ENCODE measurements around the gene PXMP2. TPM values are rescaled to one million over a fixed set of nuclear protein-coding genes. Genes with fewer than 3 reads are reported as not detected.

Gene PXMP2
- total and polyA plus RNA-seq, 2 of the 8 experiments (the other 6 are each of a cell fraction or from before 2014, with no cell fraction given) = 13.8 to 15.1 TPM

DNA sequence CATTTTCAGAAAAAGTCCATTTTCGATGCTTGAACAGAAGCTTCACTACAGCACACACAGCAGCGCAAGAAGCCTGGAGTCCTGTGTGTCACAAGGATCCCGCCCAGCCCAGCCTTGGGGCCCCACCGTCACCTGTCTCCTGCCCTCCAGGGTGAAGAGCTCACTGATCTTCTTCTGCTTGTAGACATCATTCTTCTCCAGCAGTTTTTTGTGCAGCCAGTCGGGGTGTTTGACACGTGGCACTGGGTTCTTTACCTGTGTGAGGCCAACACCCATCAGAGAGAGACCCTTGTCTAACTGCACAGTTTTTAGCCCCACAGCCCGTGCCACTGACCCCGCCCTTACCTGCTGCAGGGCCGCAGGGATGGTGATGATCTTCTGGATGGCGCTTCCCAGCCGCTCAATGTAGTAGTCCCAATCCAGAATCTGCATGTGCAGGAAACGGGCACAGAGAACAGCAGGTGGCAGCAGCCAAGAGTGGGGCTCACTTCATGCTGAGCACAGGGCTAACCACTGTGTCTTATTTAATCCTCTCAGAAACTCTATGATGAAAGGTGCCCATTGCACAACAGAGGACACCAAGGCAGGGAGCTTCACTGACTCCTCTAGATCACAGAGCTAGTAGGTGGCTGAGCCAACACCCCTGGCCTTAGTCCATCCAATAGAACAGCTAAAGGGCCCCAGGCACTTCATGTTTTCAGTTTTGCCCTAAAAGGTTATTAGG lies 30.2 kb upstream of the PXMP2 start:
- H3K36me3 ChIP-seq (ENCODE audit: control insufficient read depth in 2 of 4, insufficient read depth in 4 of 4, low read length in 3 of 4) = peaks cover 42 to 86% (median 73%) of the 10 kb centered on the region in 4 experiments
- TF ChIP-seq CHD2 (IDR thresholded peaks at IDR 0.05; ENCODE audit: low read length) (no peak), HDAC2 (IDR thresholded peaks at IDR 0.05; ENCODE audit: borderline replicate concordance in 1 of 2, low read depth in 2 of 2, low read length in 2 of 2) (no peak), TBP (IDR thresholded peaks at IDR 0.05; ENCODE audit: low read depth, low read length) (no peak)

More for the DNA sequence above, 30.2 kb upstream of the PXMP2 start:
- H4K5ac ChIP-seq (ENCODE audit: insufficient read length, low read depth, low read length) = no peak overlapping the region
- H3K27ac ChIP-seq (ENCODE audit: low read depth, low read length) = no peak overlapping the region
- H4K91ac ChIP-seq (replicated peaks; ENCODE audit: insufficient read length, low read length) = no peak overlapping the region
- no peak overlapping the region for H2BK12ac ChIP-seq (ENCODE audit: low read depth, low read length)
- FAIRE-seq (no peak), DNase-seq (ENCODE audit: low read depth in 1 of 2, low spot score in 2 of 2) (no peak)
- H3K14ac ChIP-seq (ENCODE audit: insufficient read length) = no peak overlapping the region
- WGBS, 2 experiments (ENCODE audit: extremely low coverage in 1 of 2, insufficient coverage in 1 of 2, insufficient read length in 1 of 2, insufficient replicate concordance in 2 of 2, low coverage in 1 of 2, low lambda C conversion rate in 2 of 2, missing lambda C conversion rate in 1 of 2) = 91% methylated on average over 12 of the region's 12 CpGs; no CpG with 5 or more reads in 1 of the 2 experiments
- 0 out of 7 replicates have a peak, but pooled peaks cover 0 to 3% (median 0%) of the 10 kb centered on the region in 4 experiments for H3K4me1 ChIP-seq (replicated peaks in 1 of 4; ENCODE audit: control insufficient read depth in 3 of 4, insufficient read depth in 4 of 4, low read length in 3 of 4)
- H3K4me3 ChIP-seq (ENCODE audit: extremely low read depth in 1 of 4, insufficient read depth in 2 of 4, low read depth in 3 of 4, low read length in 4 of 4) = no peak overlapping the region
- no peak overlapping the region for H2AFZ ChIP-seq (ENCODE audit: low read length)
- H3K79me2 ChIP-seq (ENCODE audit: control insufficient read depth in 1 of 2, insufficient read depth in 2 of 2, low read length in 2 of 2) = no peaks in the 10 kb centered on the region; a peak in 1 of 4 replicates
- CTCF ChIA-PET (ENCODE audit: partially characterized antibody) = interaction anchor here (1.2 kb wide), 1 partner anchor 18 kb away, joined by 8 read pairs; no protein-coding TSS in a partner anchor
- no peak overlapping the region for H3K18ac ChIP-seq (ENCODE audit: extremely low read depth, low read length)
- H2BK15ac ChIP-seq (ENCODE audit: low read length) = no peak overlapping the region
- H3K23ac ChIP-seq (ENCODE audit: insufficient read length) = no peak overlapping the region
- H3K4me2 ChIP-seq (ENCODE audit: insufficient read depth in 1 of 2, low read depth in 2 of 2, low read length in 2 of 2) = no peak overlapping the region
- POLR2A ChIA-PET (ENCODE audit: partially characterized antibody) = interaction anchor here (1.5 to 1.6 kb wide), 2 partner anchors 26 to 42 kb away, joined by 4 read pairs; no protein-coding TSS in a partner anchor
- no peak overlapping the region for H3K4ac ChIP-seq (replicated peaks; ENCODE audit: insufficient read length, low read depth, low read length)
- H3K27me3 ChIP-seq (replicated peaks in 1 of 4; ENCODE audit: control insufficient read depth in 3 of 4, extremely low read depth in 1 of 4, insufficient read depth in 3 of 4, low read length in 3 of 4) = no peaks in the 10 kb centered on the region
- H4K8ac ChIP-seq (ENCODE audit: extremely low read depth, insufficient read depth, low read length) = no peak overlapping the region
- H2BK5ac ChIP-seq (ENCODE audit: low read depth, low read length) = no peak overlapping the region
- H3K23me2 ChIP-seq (ENCODE audit: low read depth, low read length) = no peaks in the 10 kb centered on the region; the same call in 1 of the 2 replicates
- H3K56ac ChIP-seq (replicated peaks; ENCODE audit: insufficient read length, low read depth, low read length) = no peak overlapping the region
- no peak overlapping the region for H3K9ac ChIP-seq (replicated peaks in 1 of 4; ENCODE audit: extremely low read depth in 1 of 4, low read depth in 3 of 4, low read length in 3 of 4)
- H2BK20ac ChIP-seq (ENCODE audit: low read length) = no peak overlapping the region
- H4K20me1 ChIP-seq (replicated peaks in 1 of 2; ENCODE audit: control insufficient read depth in 1 of 2, insufficient read depth in 2 of 2, low read length in 2 of 2) = peaks cover 5 to 13% of the 10 kb centered on the region in 2 experiments
- no peak overlapping the region for H2BK120ac ChIP-seq (replicated peaks; ENCODE audit: low read depth, low read length)
- no peaks in the 10 kb centered on the region for H3K9me3 ChIP-seq (ENCODE audit: insufficient read depth in 2 of 2, low read depth in 1 of 2, low read length in 1 of 2)
- H3K79me1 ChIP-seq (ENCODE audit: low read depth, low read length) = no peaks in the 10 kb centered on the region
- H2AK5ac ChIP-seq (ENCODE audit: low read depth, low read length) = no peak overlapping the region
